ENCODE data around the gene SORBS1. TPM values are rescaled to one million over a fixed set of nuclear protein-coding genes. Genes with fewer than 3 reads are reported as not detected.

The SORBS1 gene
- total and polyA plus RNA-seq, 2 of the 13 experiments (the other 11 are each of a cell fraction or from before 2014, with no cell fraction given): 16.8 to 39.8 TPM

DNA sequence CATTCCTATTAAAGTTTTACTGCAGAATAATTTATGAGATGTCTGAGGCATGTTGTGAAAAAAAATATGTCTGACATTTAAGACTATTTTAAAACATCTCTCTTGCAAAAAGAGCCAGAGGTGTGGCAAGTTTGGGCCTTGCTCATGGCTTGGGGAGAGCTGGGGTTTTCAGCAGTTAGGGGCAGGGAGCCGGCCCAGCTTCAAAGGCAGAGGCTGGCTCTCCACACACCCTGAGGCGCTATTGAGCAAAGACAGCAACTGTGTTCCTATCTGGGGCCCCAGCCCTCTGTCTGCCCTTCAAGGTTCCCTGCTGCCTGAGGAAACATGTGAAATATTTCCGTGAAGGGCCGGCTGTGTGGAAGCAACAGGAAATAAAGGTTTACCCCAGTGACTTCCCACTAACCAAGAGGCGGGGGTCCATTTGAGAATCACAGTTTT is 94.0 kb downstream of the SORBS1 start (continued):
- TF ChIP-seq HNF1A (IDR thresholded peaks at IDR 0.05; ENCODE audit: low read depth) (0 out of 2 replicates have a peak, but pooled peaks have one; percentile 52), HNF1A (CRISPR knock-in tag; IDR thresholded peaks at IDR 0.05; ENCODE audit: borderline replicate concordance) (no peak), ZNF501 (CRISPR knock-in tag; IDR thresholded peaks at IDR 0.05) (peak; percentile 63; the same call in 1 of the 2 replicates), TEAD3 (CRISPR knock-in tag; optimal IDR thresholded peaks at IDR 0.05; ENCODE audit: borderline replicate concordance) (peak; percentile 82), HMGXB4 (CRISPR knock-in tag; IDR thresholded peaks at IDR 0.05; ENCODE audit: borderline replicate concordance in 1 of 2, low read depth in 1 of 2) (peak in 1 of 2 experiments; percentile 44; a peak in 1 of 4 replicates), HNRNPL (IDR thresholded peaks at IDR 0.05; ENCODE audit: low read depth, low read length) (no peak), GMEB1 (CRISPR knock-in tag; IDR thresholded peaks at IDR 0.05; ENCODE audit: borderline replicate concordance) (no peak), HIVEP1 (CRISPR knock-in tag; IDR thresholded peaks at IDR 0.05) (no peak), KMT2A (CRISPR knock-in tag; IDR thresholded peaks at IDR 0.05) (no peak), ZNF782 (CRISPR knock-in tag; IDR thresholded peaks at IDR 0.05; ENCODE audit: borderline replicate concordance) (no peak)
- TF ChIP-seq, protein P1, sequence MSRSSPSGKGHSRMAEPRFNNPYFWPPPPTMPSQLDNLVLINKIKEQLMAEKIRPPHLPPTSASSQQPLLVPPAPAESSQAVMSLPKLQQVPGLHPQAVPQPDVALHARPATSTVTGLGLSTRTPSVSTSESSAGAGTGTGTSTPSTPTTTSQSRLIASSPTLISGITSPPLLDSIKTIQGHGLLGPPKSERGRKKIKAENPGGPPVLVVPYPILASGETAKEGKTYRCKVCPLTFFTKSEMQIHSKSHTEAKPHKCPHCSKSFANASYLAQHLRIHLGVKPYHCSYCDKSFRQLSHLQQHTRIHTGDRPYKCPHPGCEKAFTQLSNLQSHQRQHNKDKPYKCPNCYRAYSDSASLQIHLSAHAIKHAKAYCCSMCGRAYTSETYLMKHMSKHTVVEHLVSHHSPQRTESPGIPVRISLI (CRISPR knock-in tag; IDR thresholded peaks at IDR 0.05; ENCODE audit: borderline replicate concordance): peak; percentile 31; the same call in 1 of the 2 replicates
- TF ChIP-seq, protein P2, sequence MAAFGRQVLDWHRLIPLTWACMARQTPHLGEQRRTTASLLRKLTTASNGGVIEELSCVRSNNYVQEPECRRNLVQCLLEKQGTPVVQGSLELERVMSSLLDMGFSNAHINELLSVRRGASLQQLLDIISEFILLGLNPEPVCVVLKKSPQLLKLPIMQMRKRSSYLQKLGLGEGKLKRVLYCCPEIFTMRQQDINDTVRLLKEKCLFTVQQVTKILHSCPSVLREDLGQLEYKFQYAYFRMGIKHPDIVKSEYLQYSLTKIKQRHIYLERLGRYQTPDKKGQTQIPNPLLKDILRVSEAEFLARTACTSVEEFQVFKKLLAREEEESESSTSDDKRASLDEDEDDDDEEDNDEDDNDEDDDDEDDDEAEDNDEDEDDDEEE (CRISPR knock-in tag; IDR thresholded peaks at IDR 0.05): 0 out of 2 replicates have a peak, but pooled peaks have one; percentile 50
- TF ChIP-seq, protein P3, sequence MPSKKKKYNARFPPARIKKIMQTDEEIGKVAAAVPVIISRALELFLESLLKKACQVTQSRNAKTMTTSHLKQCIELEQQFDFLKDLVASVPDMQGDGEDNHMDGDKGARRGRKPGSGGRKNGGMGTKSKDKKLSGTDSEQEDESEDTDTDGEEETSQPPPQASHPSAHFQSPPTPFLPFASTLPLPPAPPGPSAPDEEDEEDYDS (CRISPR knock-in tag; IDR thresholded peaks at IDR 0.05): peak; percentile 47; the same call in 1 of the 2 replicates
